Small intestine (tissue), 7 donors: ENCODE results near the gene RFX4. TPM values are rescaled to one million over a fixed set of nuclear protein-coding genes. Genes with fewer than 3 reads are reported as not detected.
A peak's percentile ranks its signal among the peaks of the same experiment; 100 is the strongest.
"Not testable (repeated sequence)": the region's sequence is repeated elsewhere in the genome, so short reads cannot be mapped to it uniquely, and the experiment has no call there.

Source experiments
- DNase-seq, 2 donors: peaks; one replicate each; pipeline versions ENCODE4 v3.0.0 to v3.0.0-alpha.2; 2013
- FAIRE-seq: peaks from 2 replicates; lab custom pipeline; 2012; peaks lifted over from hg19 to GRCh38; lab: Jason Lieb, UNC
- H3K27ac ChIP-seq, 3 donors: one replicate each; pipeline ENCODE4 v1.5.1; 2013; ENCODE audit warnings: low read length in 2 of 3, mild to moderate bottlenecking in 2 of 3, control low read depth in 1 of 3, inconsistent platforms in 1 of 3, low read depth in 1 of 3, moderate library complexity in 1 of 3
- H3K27me3 ChIP-seq, 3 donors: one replicate each; pipeline ENCODE4 v1.6.1; 2013; ENCODE audit warnings: low read length in 3 of 3, inconsistent platforms in 1 of 3; ENCODE audit not compliant: control insufficient read depth in 3 of 3, insufficient read depth in 3 of 3
- H3K36me3 ChIP-seq, 3 donors: one replicate each; pipeline ENCODE4 v1.6.1; 2013; ENCODE audit warnings: low read length in 3 of 3, inconsistent platforms in 1 of 3, low read depth in 1 of 3, mild to moderate bottlenecking in 1 of 3, moderate library complexity in 1 of 3; ENCODE audit not compliant: control insufficient read depth in 3 of 3, insufficient read depth in 2 of 3
- H3K4me1 ChIP-seq, 3 donors: one replicate each; pipeline ENCODE4 v1.6.1; 2013; ENCODE audit warnings: low read length in 2 of 3, inconsistent platforms in 1 of 3, low read depth in 1 of 3, mild to moderate bottlenecking in 1 of 3, moderate library complexity in 1 of 3; ENCODE audit not compliant: control insufficient read depth in 3 of 3, insufficient read depth in 2 of 3
- H3K4me3 ChIP-seq, 3 donors: one replicate each; pipeline ENCODE4 v1.5.1; 2013; ENCODE audit warnings: low read length in 3 of 3, control low read depth in 1 of 3, inconsistent platforms in 1 of 3, low read depth in 1 of 3, mild to moderate bottlenecking in 1 of 3, moderate library complexity in 1 of 3
- H3K9me3 ChIP-seq, 2 donors: one replicate each; pipeline ENCODE4 v1.6.1; 2013; ENCODE audit warnings: low read depth in 1 of 2, low read length in 1 of 2; ENCODE audit not compliant: control insufficient read depth in 2 of 2, insufficient read depth in 1 of 2
- WGBS, 3 donors: extraction: QIAGEN DNeasy Blood & Tissue Kit; methylation state at CpG; one replicate each; pipeline ENCODE4 v1.1.7; 2013; 5-methylcytosine and 5-hydroxymethylcytosine counted together
- polyA plus RNA-seq, 4 donors: library from polyadenylated mRNA; stranded (reverse) in 3 of 4; unstranded in 1 of 4; fragments of 200-250 nt in 3 of 4; fragments of 120-200 nt in 1 of 4; gene quantifications; one replicate each; pipeline versions ENCODE4 v1.2.1 to v1.2.3, GENCODE V29; 2013
- donor health status: healthy with polysubstance abuse.
- donor health status: control.
- donor health status: control.
- donor health status: Bipolar disorder and iron deficiency.
- donor health status: healthy.

Gene RFX4
- polyA plus RNA-seq, 4 donors: 0.03 to 0.09 TPM; not detected in 2

DNA sequence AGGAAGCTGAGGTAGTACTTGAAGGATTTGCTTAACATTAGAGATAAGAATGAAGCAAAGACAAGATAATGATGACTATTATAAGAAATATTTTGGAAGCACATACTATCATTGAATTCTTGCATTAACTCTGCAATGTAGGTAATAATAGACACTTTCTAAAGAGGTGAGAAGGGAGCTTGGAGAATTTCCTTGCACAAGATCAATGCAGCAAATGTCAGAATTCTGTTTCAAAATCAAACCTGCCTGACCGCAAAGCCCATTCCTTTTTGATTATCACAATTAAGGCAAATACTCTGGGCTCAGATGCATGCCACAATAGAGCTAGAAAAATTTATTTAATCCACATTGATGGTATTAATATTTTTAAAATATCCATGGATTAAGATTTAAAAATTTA, 141.3 kb downstream of the RFX4 start:
- no peak for FAIRE-seq
- 97 to 100% (median 98%) methylated on average over 1 of the region's 1 CpG for WGBS, 3 donors

GRCh38 chr12:106724934-106725333, 142.1 kb downstream of the RFX4 start:
- Histone ChIP-seq H3K4me3 (no peak overlapping the region), H3K36me3 (no peaks in the 10 kb centered on the region), H3K9me3 (no peaks in the 10 kb centered on the region), H3K27ac (peak overlapping the region in 1 of 3 donors; percentile 3), H3K4me1 (peaks cover 0 to 6% (median 0%) of the 10 kb centered on the region in 3 donors), H3K27me3 (no peaks in the 10 kb centered on the region)
- no peak for FAIRE-seq
- WGBS, 3 donors: 87 to 92% (median 89%) methylated on average over 6 of the region's 6 CpGs
- peak in 1 of 2 donors; percentile 61 for DNase-seq

More for the DNA sequence above, 141.3 kb downstream of the RFX4 start:
- no peaks in the 10 kb centered on the region for H3K36me3 ChIP-seq
- H3K4me1 ChIP-seq: peaks cover 0 to 10% (median 0%) of the 10 kb centered on the region in 3 donors
- H3K27me3 ChIP-seq: no peaks in the 10 kb centered on the region
- no peaks in the 10 kb centered on the region for H3K9me3 ChIP-seq
- no peak overlapping the region for H3K4me3 ChIP-seq
- no peak for DNase-seq
- peak overlapping the region in 1 of 3 donors; percentile 49 for H3K27ac ChIP-seq

GRCh38 chr12:106726603-106727202, 143.9 kb downstream of the RFX4 start:
- not testable (repeated sequence) for DNase-seq, H3K27ac ChIP-seq, H3K27me3 ChIP-seq, H3K36me3 ChIP-seq, H3K4me3 ChIP-seq, H3K9me3 ChIP-seq, FAIRE-seq, H3K4me1 ChIP-seq
- WGBS, 3 donors: 85 to 90% (median 87%) methylated on average over 5 of the region's 5 CpGs

DNA sequence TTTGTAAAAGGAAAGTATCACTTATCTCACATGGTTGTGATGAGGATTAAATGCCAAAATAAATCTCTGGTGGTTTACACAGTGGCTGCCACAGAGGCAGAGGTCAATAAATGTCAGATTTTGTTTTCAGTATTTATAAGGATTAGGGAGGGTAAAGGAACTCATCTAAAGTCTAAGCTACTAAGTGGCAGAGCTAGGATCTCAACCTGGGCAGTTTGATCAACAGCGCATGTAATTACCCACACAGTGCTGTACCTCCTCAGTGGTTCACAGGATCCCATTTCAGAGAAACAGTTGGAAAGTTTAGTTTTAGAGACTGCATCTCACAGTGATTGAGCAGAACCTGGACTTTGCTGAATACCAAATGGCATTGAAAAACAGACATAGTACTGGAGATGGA, 146.8 kb downstream of the RFX4 start:
- no peaks in the 10 kb centered on the region for H3K36me3 ChIP-seq
- WGBS, 3 donors: 96 to 100% (median 100%) methylated on average over 1 of the region's 1 CpG
- no peak overlapping the region for H3K4me3 ChIP-seq
- H3K9me3 ChIP-seq: no peaks in the 10 kb centered on the region
- FAIRE-seq: no peak
- no peak for DNase-seq
- peaks cover 0 to 15% (median 0%) of the 10 kb centered on the region in 3 donors for H3K4me1 ChIP-seq
- no peak overlapping the region for H3K27ac ChIP-seq
- H3K27me3 ChIP-seq: no peaks in the 10 kb centered on the region

- Histone ChIP-seq H3K4me3 (no peak overlapping the region), H3K4me1 (peaks cover 0 to 15% (median 0%) of the 10 kb centered on the region in 3 donors), H3K27me3 (no peaks in the 10 kb centered on the region), H3K36me3 (no peaks in the 10 kb centered on the region), H3K9me3 (no peaks in the 10 kb centered on the region), H3K27ac (no peak overlapping the region)
- FAIRE-seq (no peak), DNase-seq (no peak)
- WGBS, 3 donors: 95 to 98% (median 95%) methylated on average over 5 of the region's 5 CpGs
Measured at GRCh38 chr12:106732890-106733289, 150.1 kb downstream of the RFX4 start.

- Histone ChIP-seq H3K4me3 (no peak overlapping the region), H3K4me1 (peaks cover 0 to 15% (median 0%) of the 10 kb centered on the region in 3 donors), H3K36me3 (no peaks in the 10 kb centered on the region), H3K27ac (peak overlapping the region in 1 of 3 donors; percentile 72), H3K27me3 (no peaks in the 10 kb centered on the region), H3K9me3 (no peaks in the 10 kb centered on the region)
- peak; percentile 39 to 47 for DNase-seq
- 60 to 79% (median 75%) methylated on average over 4 of the region's 4 CpGs for WGBS, 3 donors
- no peak for FAIRE-seq
Measured at GRCh38 chr12:106733660-106734059, 150.9 kb downstream of the RFX4 start.

DNA sequence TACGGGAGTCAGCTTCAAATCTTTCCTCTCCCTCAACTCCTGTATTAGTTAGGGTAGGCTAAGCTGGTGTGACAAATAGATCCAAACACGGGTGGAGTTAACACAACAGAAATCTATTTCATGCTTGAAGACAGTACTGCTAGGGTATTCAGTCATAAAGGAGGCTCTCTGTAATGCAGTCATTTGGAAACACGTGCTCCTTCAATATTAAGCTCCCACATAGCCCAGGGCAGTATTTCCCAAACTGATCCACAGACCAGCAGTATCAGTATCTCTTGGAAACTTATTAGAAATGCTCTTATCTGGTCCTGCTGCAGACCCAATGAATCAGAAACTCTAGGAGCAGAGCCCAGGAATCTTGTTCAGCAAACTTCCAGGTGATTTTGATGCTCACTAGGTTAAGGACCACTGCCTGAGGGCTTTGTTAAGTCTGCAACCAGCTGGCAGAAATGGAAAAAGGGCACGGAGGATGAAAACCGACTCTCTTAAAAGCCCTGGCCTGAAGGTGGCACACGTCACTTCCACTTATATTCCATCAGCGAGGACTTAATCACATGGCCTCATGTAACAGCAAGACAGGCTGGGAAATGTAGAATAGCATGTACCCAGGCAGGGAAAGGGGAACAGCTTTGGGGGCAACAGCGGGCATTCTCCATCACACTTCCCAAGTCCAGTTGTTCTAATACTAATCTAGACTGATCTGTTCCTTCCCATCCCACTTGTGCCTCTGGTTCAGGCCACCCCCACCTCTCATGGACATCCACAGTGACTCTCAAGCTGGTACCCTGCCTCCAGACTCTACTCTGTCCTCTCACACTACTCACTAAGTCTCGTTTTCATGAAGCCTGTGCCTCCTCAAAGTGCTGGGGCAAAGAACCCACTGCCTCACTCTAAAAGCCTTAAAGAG, 153.5 kb downstream of the RFX4 start:
- H3K36me3 ChIP-seq: no peaks in the 10 kb centered on the region
- DNase-seq: peak in 1 of 2 donors; percentile 43
- no peak overlapping the region for H3K4me3 ChIP-seq
- H3K9me3 ChIP-seq: no peaks in the 10 kb centered on the region
- no peaks in the 10 kb centered on the region for H3K27me3 ChIP-seq
- no peak overlapping the region for H3K27ac ChIP-seq
- H3K4me1 ChIP-seq: peaks cover 0 to 19% (median 0%) of the 10 kb centered on the region in 3 donors
- WGBS, 3 donors: 59 to 74% (median 67%) methylated on average over 9 of the region's 9 CpGs
- no peak for FAIRE-seq

GRCh38 chr12:106739318-106739717, 156.5 kb downstream of the RFX4 start:
- WGBS, 3 donors: 30 to 63% (median 31%) methylated on average over 4 of the region's 4 CpGs
- Histone ChIP-seq H3K9me3 (no peaks in the 10 kb centered on the region), H3K4me1 (peaks cover 0 to 4% (median 0%) of the 10 kb centered on the region in 3 donors), H3K27me3 (peaks cover 0 to 7% (median 0%) of the 10 kb centered on the region in 3 donors), H3K36me3 (no peaks in the 10 kb centered on the region), H3K4me3 (no peak overlapping the region), H3K27ac (peak overlapping the region in 1 of 3 donors; percentile 52)
- no peak for FAIRE-seq
- peak in 1 of 2 donors; percentile 76 for DNase-seq
